Pons (tissue), 1 donor: Measurements from ENCODE around the gene SMIM20.

Source experiments
- DNase-seq: peaks from one replicate; pipeline ENCODE4 v3.0.0-alpha.2; 2016; ENCODE audit warnings: low spot score

The SMIM20 gene

GRCh38 chr4:25926462-25926861 is 12.4 kb downstream of the SMIM20 start:
- DNase-seq, result peak; percentile 34

- no peak for DNase-seq
Observed at GRCh38 chr4:25927361-25928195, 13.6 kb downstream of the SMIM20 start.

GRCh38 chr4:25928379-25929297 is 14.6 kb downstream of the SMIM20 start:
- peak; percentile 40 for DNase-seq

GRCh38 chr4:25929298-25929686 is 15.3 kb downstream of the SMIM20 start:
- DNase-seq, result no peak

GRCh38 chr4:25930731-25931354 is 16.8 kb downstream of the SMIM20 start:
- peak; percentile 51 for DNase-seq

GRCh38 chr4:25936696-25937095 is 22.7 kb downstream of the SMIM20 start:
- no peak for DNase-seq

GRCh38 chr4:25937801-25938200 is 23.8 kb downstream of the SMIM20 start:
- DNase-seq, result no peak

- DNase-seq, result no peak
Observed at GRCh38 chr4:25938366-25938765, 24.3 kb downstream of the SMIM20 start.

GRCh38 chr4:25938787-25939186 is 24.8 kb downstream of the SMIM20 start:
- no peak for DNase-seq

- DNase-seq, result no peak
Observed at GRCh38 chr4:25939330-25939729, 25.3 kb downstream of the SMIM20 start.

- no peak for DNase-seq
Observed at GRCh38 chr4:25941457-25942221, 27.6 kb downstream of the SMIM20 start.

GRCh38 chr4:25943312-25943711 is 29.3 kb downstream of the SMIM20 start:
- DNase-seq, result no peak

- no peak for DNase-seq
Observed at GRCh38 chr4:25943805-25944204, 29.8 kb downstream of the SMIM20 start.

- no peak for DNase-seq
Observed at GRCh38 chr4:25948051-25948450, 34.0 kb downstream of the SMIM20 start.

GRCh38 chr4:25949173-25949748 is 35.2 kb downstream of the SMIM20 start:
- no peak for DNase-seq

GRCh38 chr4:25949994-25950393 is 36.0 kb downstream of the SMIM20 start:
- no peak for DNase-seq

GRCh38 chr4:25950461-25951389 is 36.7 kb downstream of the SMIM20 start:
- no peak for DNase-seq

- DNase-seq, result no peak
Observed at GRCh38 chr4:25951390-25951952, 37.5 kb downstream of the SMIM20 start.

GRCh38 chr4:25953740-25954139 is 39.7 kb downstream of the SMIM20 start:
- DNase-seq, result no peak
